Type B pancreatic cell (in vitro differentiated cells): Measurements from ENCODE around the gene LRFN2. TPM values are rescaled to one million over a fixed set of nuclear protein-coding genes. Genes with fewer than 3 reads are reported as not detected.

Experiments
- DNase-seq: peaks from one replicate; pipeline ENCODE4 v3.0.0; 2021; ENCODE audit warnings: mixed read lengths; ENCODE audit not compliant: unreplicated experiment; ENCODE audit errors: extremely low spot score
- H3K27ac Mint-ChIP-seq: 2 replicates; pipeline ENCODE4 v1.8.0; 2021; ENCODE audit warnings: mild to moderate bottlenecking, mixed read lengths
- H3K27me3 Mint-ChIP-seq: 2 replicates; pipeline ENCODE4 v1.8.0; 2021; ENCODE audit warnings: mixed read lengths
- H3K36me3 Mint-ChIP-seq: 2 replicates; pipeline ENCODE4 v1.8.0; 2021; ENCODE audit warnings: mixed read lengths
- H3K4me1 Mint-ChIP-seq: one replicate; pipeline ENCODE4 v1.8.0; 2021; ENCODE audit warnings: mixed read lengths; ENCODE audit not compliant: unreplicated experiment
- H3K4me3 Mint-ChIP-seq: 2 replicates; pipeline ENCODE4 v1.8.0; 2021; ENCODE audit warnings: mild to moderate bottlenecking, mixed read lengths
- H3K9me3 Mint-ChIP-seq: 2 replicates; pipeline ENCODE4 v1.8.0; 2021; ENCODE audit warnings: mixed read lengths
- total RNA-seq: library from RNA; stranded (reverse); gene quantifications from 2 replicates; pipeline ENCODE4 v1.2.1, GENCODE V29; 2021; ENCODE audit warnings: low replicate concordance
- TF ChIP-seq, protein P1 (sequence below): fragments of 200-600 bp; sonication (generic); conservative IDR thresholded peaks from 2 replicates; pipeline ENCODE4 v1.5.0; 2021; ENCODE audit warnings: antibody characterized with exemption, mild to moderate bottlenecking

LRFN2 gene
- total RNA-seq, 1 donor from 2014 or later, result 3.4 TPM

DNA sequence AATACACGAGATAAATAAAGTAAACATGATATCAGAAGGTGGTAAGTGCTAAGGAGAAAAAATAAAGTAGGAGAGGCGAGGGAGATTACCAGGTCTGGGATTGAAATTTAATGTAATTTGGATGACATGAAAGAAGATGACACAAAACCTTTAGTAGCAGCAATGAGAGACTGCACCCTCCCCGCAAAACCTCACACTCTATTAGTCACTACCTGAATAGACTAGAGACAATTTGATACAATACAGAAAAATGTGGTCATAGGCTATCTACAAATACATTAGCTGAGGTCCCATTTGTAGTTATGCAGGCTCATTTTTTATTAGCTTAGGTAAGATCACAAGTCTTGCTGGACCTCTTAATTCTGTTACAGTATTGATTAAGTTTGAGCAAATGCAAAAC lies 125.5 kb downstream of the LRFN2 start:
- Mint-ChIP-seq H3K27me3 (peaks cover 21% of the 10 kb centered on the region), H3K4me1 (no peaks in the 10 kb centered on the region), H3K36me3 (no peaks in the 10 kb centered on the region)

DNA sequence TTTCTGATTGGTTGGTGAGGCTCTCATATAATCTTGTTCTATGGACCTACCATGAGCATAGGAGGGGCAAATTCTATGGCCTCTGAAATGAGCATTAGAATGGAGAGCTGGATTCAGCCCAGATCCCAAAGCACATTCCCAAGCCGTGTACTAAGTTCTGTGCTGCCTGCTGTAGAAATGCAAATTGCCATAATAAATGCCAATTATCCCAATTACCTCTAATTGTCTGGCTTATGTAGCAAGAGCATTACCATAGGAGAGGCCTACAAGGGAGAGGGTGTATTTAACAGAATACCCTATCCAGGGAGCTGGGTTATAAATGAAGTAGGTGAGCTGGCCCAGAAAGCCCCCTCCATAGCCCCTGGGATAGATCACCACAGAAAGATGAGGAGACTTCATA lies 126.8 kb downstream of the LRFN2 start:
- TF ChIP-seq, protein P1, sequence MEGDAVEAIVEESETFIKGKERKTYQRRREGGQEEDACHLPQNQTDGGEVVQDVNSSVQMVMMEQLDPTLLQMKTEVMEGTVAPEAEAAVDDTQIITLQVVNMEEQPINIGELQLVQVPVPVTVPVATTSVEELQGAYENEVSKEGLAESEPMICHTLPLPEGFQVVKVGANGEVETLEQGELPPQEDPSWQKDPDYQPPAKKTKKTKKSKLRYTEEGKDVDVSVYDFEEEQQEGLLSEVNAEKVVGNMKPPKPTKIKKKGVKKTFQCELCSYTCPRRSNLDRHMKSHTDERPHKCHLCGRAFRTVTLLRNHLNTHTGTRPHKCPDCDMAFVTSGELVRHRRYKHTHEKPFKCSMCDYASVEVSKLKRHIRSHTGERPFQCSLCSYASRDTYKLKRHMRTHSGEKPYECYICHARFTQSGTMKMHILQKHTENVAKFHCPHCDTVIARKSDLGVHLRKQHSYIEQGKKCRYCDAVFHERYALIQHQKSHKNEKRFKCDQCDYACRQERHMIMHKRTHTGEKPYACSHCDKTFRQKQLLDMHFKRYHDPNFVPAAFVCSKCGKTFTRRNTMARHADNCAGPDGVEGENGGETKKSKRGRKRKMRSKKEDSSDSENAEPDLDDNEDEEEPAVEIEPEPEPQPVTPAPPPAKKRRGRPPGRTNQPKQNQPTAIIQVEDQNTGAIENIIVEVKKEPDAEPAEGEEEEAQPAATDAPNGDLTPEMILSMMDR, result no peak
- no peaks in the 10 kb centered on the region for H3K4me1 Mint-ChIP-seq
- peaks cover 21% of the 10 kb centered on the region for H3K27me3 Mint-ChIP-seq
- no peak overlapping the region for H3K27ac Mint-ChIP-seq
- no peak for DNase-seq
- peaks cover 5% of the 10 kb centered on the region for H3K9me3 Mint-ChIP-seq
- no peaks in the 10 kb centered on the region for H3K36me3 Mint-ChIP-seq
- H3K4me3 Mint-ChIP-seq, result no peak overlapping the region

More for the DNA sequence above, 125.5 kb downstream of the LRFN2 start:
- H3K9me3 Mint-ChIP-seq, result peaks cover 5% of the 10 kb centered on the region
- H3K27ac Mint-ChIP-seq, result no peak overlapping the region
- TF ChIP-seq, protein P1, result no peak
- no peak for DNase-seq
- no peak overlapping the region for H3K4me3 Mint-ChIP-seq

- peaks cover 14% of the 10 kb centered on the region for H3K27me3 Mint-ChIP-seq
- no peak overlapping the region for H3K4me3 Mint-ChIP-seq
- no peak for DNase-seq
- TF ChIP-seq, protein P1, result no peak
- no peaks in the 10 kb centered on the region for H3K4me1 Mint-ChIP-seq
- no peak overlapping the region for H3K27ac Mint-ChIP-seq
- H3K9me3 Mint-ChIP-seq, result no peaks in the 10 kb centered on the region
- H3K36me3 Mint-ChIP-seq, result no peaks in the 10 kb centered on the region
These were observed 129.9 kb downstream of the LRFN2 start for GRCh38 chr6:40457261-40457660.

GRCh38 chr6:40456390-40457013 lies 130.7 kb downstream of the LRFN2 start:
- H3K27ac Mint-ChIP-seq, result no peak overlapping the region
- TF ChIP-seq, protein P1, result no peak
- DNase-seq, result no peak
- H3K4me1 Mint-ChIP-seq, result no peaks in the 10 kb centered on the region
- H3K4me3 Mint-ChIP-seq, result no peak overlapping the region
- no peaks in the 10 kb centered on the region for H3K36me3 Mint-ChIP-seq
- no peaks in the 10 kb centered on the region for H3K9me3 Mint-ChIP-seq
- peaks cover 17% of the 10 kb centered on the region for H3K27me3 Mint-ChIP-seq

- H3K4me3 Mint-ChIP-seq, result no peak overlapping the region
These were observed 131.3 kb downstream of the LRFN2 start for GRCh38 chr6:40455686-40456389.

More at GRCh38 chr6:40455686-40456389, 131.3 kb downstream of the LRFN2 start:
- no peak for DNase-seq
- TF ChIP-seq, protein P1, result no peak
- no peak overlapping the region for H3K27ac Mint-ChIP-seq
- peaks cover 19% of the 10 kb centered on the region for H3K27me3 Mint-ChIP-seq
- H3K9me3 Mint-ChIP-seq, result no peaks in the 10 kb centered on the region
- no peaks in the 10 kb centered on the region for H3K4me1 Mint-ChIP-seq
- H3K36me3 Mint-ChIP-seq, result no peaks in the 10 kb centered on the region
